SU-DHL-6 (cell line): ENCODE measurements around the gene POLR3H.

Source experiments
- CTCF ChIP-seq: fragments of 200-600 bp; sonication (generic); IDR thresholded peaks from one replicate; pipeline ENCODE4 v1.5.1; 2017; ENCODE audit warnings: antibody characterized with exemption, mild to moderate bottlenecking, low read length, moderate library complexity; ENCODE audit not compliant: insufficient read depth, poor library complexity, severe bottlenecking
- EZH2phosphoT487 ChIP-seq: fragments of 200-600 bp; sonication (generic), shearing (Covaris generic); conservative IDR thresholded peaks from 2 replicates; pipeline ENCODE4 v1.6.1; 2018; ENCODE audit warnings: mild to moderate bottlenecking, antibody characterized with exemption, low read length, moderate library complexity, mixed read lengths

- no peak for TF ChIP-seq CTCF
- no peak for TF ChIP-seq EZH2phosphoT487
Measured at GRCh38 chr22:41511521-41511968, 32.7 kb downstream of the POLR3H start.
